Activated naive CD4-positive, alpha-beta T cell treated with anti-CD3 and anti-CD28 coated beads, Interleukin-2, amount 10 ng/mL, durations not matched to agents 7 days and 5 days (primary cell): Measurements from ENCODE around the gene CARD8.
"Not testable (repeated sequence)": the region's sequence is repeated elsewhere in the genome, so short reads cannot be mapped to it uniquely, and the experiment has no call there.

ENCODE experiments used
- CTCF ChIA-PET: fragments of 350-600 bp; sonication (Branson Sonifier 250); formaldehyde crosslinking; loops from one replicate; lab custom pipeline; 2021; ENCODE audit warnings: antibody characterized with exemption; lab: Charles Lee
- DNase-seq: peaks from one replicate; pipeline ENCODE4 v3.0.0-alpha.2; 2020
- H3K27ac Mint-ChIP-seq: one replicate; pipeline ENCODE4 v1.8.0; 2021; ENCODE audit warnings: mild to moderate bottlenecking, moderate library complexity, mixed read lengths
- H3K27me3 Mint-ChIP-seq: one replicate; pipeline ENCODE4 v1.8.0; 2021; ENCODE audit warnings: mild to moderate bottlenecking, mixed read lengths
- H3K36me3 Mint-ChIP-seq: one replicate; pipeline ENCODE4 v1.8.0; 2021; ENCODE audit warnings: mixed read lengths
- H3K4me1 Mint-ChIP-seq: one replicate; pipeline ENCODE4 v1.8.0; 2021; ENCODE audit warnings: mixed read lengths
- H3K4me3 Mint-ChIP-seq: one replicate; pipeline ENCODE4 v1.8.0; 2021; ENCODE audit warnings: mild to moderate bottlenecking, moderate library complexity, mixed read lengths
- H3K9me3 Mint-ChIP-seq: one replicate; pipeline ENCODE4 v1.8.0; 2021; ENCODE audit warnings: mixed read lengths

The CARD8 gene, protein sequence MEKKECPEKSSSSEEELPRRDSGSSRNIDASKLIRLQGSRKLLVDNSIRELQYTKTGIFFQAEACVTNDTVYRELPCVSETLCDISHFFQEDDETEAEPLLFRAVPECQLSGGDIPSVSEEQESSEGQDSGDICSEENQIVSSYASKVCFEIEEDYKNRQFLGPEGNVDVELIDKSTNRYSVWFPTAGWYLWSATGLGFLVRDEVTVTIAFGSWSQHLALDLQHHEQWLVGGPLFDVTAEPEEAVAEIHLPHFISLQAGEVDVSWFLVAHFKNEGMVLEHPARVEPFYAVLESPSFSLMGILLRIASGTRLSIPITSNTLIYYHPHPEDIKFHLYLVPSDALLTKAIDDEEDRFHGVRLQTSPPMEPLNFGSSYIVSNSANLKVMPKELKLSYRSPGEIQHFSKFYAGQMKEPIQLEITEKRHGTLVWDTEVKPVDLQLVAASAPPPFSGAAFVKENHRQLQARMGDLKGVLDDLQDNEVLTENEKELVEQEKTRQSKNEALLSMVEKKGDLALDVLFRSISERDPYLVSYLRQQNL

DNA sequence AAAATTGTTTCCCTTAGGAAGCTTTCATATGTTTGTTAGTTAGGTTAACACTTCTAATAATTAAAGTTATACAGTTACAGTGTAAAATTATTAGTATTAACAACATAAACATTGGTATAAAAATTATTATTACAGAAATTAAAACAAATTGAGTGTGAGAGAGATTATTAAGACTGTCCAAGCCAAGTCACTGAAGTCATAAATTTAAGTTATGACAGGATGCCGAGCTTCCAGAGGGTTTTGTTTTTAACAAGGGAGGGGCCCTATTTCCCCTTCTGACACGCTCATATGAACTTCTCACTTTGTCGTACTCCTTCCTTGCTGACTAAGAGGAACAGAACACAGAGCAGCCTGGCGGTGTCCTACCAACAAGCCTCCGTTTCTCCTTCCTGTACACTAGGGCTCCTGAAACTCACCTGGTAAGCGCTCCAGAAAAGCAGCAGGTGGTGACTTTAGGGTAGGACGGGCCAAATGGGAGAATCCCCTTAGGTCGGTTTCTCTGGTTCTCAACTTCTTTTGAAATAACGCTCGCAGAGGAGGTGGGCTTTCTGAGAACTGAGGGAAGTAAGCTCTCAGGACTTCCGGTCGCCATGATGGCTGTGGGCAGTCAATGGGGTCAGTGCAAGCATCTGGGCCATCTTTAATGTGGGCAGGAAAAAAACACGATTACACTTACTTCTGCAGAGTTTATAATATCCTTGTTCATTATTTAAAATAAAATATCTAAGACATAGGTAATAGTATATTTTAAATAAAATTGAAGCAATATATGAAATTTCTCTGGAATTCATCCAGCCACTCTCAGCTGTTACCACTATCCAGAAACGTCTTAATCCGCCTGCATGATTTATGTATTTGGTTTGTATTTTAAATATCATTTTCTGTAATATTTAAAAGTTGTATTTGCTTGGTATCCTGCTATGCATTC is at the start of gene CARD8:
CARD8 (minus strand) TSS at position 537 of the 928 bp plus-strand sequence. CDS start 14,892 bp downstream, outside the sequence.
- Mint-ChIP-seq H3K4me1 (peaks cover 79% of the 10 kb centered on the region), H3K4me3 (peak within 1 kb of the TSS; percentile 93), H3K27me3 (no peaks in the 10 kb centered on the region), H3K27ac (peak within 1 kb of the TSS; percentile 99), H3K9me3 (no peaks in the 10 kb centered on the region), H3K36me3 (peaks cover 39% of the 10 kb centered on the region)
- DNase-seq: peak; percentile 89
- CTCF ChIA-PET: interaction anchor here (0.7 kb wide), 1 partner anchor 65 kb away, joined by 3 read pairs; no protein-coding TSS in a partner anchor

- Mint-ChIP-seq H3K4me1 (no peaks in the 10 kb centered on the region), H3K27ac (no peak overlapping the region), H3K36me3 (no peaks in the 10 kb centered on the region), H3K4me3 (no peak overlapping the region), H3K27me3 (peaks cover 11% of the 10 kb centered on the region), H3K9me3 (no peaks in the 10 kb centered on the region)
- CTCF ChIA-PET: no interaction called here
- DNase-seq: no peak
Observed at GRCh38 chr19:48303866-48304265, 48.2 kb upstream of the CARD8 start.

GRCh38 chr19:48303367-48303766 is 47.7 kb upstream of the CARD8 start:
- no peak overlapping the region for H3K4me3 Mint-ChIP-seq
- CTCF ChIA-PET: no interaction called here
- no peaks in the 10 kb centered on the region for H3K9me3 Mint-ChIP-seq
- H3K36me3 Mint-ChIP-seq: no peaks in the 10 kb centered on the region
- H3K27me3 Mint-ChIP-seq: peaks cover 11% of the 10 kb centered on the region
- no peaks in the 10 kb centered on the region for H3K4me1 Mint-ChIP-seq
- DNase-seq: no peak
- H3K27ac Mint-ChIP-seq: no peak overlapping the region

DNA sequence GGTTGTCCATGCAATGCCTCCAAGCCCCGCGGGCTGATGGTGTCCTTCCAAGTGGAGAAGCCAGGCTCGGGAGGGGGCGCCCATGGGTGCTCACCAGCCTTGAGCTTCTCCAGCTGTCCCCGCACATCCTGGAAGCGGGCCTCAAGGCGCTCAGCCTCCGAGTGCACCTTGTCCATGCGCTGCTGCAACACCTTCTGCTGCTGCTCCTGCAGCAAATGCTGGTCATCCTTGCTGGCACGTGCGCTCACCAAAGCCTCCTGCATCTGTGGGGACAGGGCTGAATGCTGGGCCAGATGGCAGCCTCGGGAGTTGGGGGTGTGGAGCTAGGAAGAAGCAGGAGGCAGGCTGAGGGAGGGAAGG is 46.9 kb upstream of the CARD8 start:
- CTCF ChIA-PET: no interaction called here
- Mint-ChIP-seq H3K27ac (no peak overlapping the region), H3K36me3 (no peaks in the 10 kb centered on the region)

DNA sequence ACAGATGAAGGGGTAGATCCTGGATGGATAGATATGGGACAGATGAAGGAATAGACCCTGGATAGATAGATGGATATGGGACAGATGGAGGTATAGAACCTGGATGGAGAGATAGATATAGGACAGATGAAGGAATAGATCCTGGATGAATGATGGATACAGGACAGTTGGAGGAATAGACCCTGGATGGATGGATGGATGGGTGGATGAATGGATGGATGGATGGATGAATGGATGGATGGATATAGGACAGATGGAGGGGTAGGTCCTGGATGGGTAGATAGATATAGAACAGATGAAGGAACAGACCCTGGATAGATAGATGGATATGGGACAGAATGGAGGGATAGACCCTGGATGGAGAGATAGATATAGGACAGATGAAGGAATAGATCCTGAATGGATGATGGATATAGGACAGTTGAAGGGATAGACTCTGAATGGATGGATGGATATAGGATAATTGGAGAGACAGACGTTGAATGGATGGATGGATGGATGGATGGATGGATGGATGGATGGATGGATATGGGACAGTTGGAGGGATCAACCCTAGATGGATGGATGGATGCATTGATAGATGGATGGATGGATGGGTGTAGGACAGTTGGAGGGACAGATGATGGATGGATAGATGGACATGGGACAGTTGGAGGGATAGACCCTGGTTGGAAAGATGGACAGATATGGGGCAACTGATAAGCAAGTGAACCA is 46.3 kb upstream of the CARD8 start:
- H3K4me3 Mint-ChIP-seq: no peak overlapping the region
- peaks cover 16% of the 10 kb centered on the region for H3K27me3 Mint-ChIP-seq
- H3K4me1 Mint-ChIP-seq: no peaks in the 10 kb centered on the region
- no peak for DNase-seq
- no peak overlapping the region for H3K27ac Mint-ChIP-seq
- no peaks in the 10 kb centered on the region for H3K9me3 Mint-ChIP-seq
- CTCF ChIA-PET: no interaction called here
- H3K36me3 Mint-ChIP-seq: no peaks in the 10 kb centered on the region

More for the DNA sequence above, 46.9 kb upstream of the CARD8 start:
- H3K27me3 Mint-ChIP-seq: peaks cover 17% of the 10 kb centered on the region
- H3K4me3 Mint-ChIP-seq: no peak overlapping the region
- H3K4me1 Mint-ChIP-seq: no peaks in the 10 kb centered on the region
- DNase-seq: no peak
- H3K9me3 Mint-ChIP-seq: no peaks in the 10 kb centered on the region

- CTCF ChIA-PET: interaction anchor here (1.2 to 1.3 kb wide), 2 partner anchors 13 to 30 kb away, joined by 3 to 4 read pairs; no protein-coding TSS in a partner anchor
- no peak for DNase-seq
- Mint-ChIP-seq H3K9me3 (no peaks in the 10 kb centered on the region), H3K4me3 (no peak overlapping the region), H3K27me3 (peaks cover 21% of the 10 kb centered on the region), H3K27ac (no peak overlapping the region), H3K36me3 (no peaks in the 10 kb centered on the region), H3K4me1 (no peaks in the 10 kb centered on the region)
Observed at GRCh38 chr19:48297975-48298374, 42.3 kb upstream of the CARD8 start.

DNA sequence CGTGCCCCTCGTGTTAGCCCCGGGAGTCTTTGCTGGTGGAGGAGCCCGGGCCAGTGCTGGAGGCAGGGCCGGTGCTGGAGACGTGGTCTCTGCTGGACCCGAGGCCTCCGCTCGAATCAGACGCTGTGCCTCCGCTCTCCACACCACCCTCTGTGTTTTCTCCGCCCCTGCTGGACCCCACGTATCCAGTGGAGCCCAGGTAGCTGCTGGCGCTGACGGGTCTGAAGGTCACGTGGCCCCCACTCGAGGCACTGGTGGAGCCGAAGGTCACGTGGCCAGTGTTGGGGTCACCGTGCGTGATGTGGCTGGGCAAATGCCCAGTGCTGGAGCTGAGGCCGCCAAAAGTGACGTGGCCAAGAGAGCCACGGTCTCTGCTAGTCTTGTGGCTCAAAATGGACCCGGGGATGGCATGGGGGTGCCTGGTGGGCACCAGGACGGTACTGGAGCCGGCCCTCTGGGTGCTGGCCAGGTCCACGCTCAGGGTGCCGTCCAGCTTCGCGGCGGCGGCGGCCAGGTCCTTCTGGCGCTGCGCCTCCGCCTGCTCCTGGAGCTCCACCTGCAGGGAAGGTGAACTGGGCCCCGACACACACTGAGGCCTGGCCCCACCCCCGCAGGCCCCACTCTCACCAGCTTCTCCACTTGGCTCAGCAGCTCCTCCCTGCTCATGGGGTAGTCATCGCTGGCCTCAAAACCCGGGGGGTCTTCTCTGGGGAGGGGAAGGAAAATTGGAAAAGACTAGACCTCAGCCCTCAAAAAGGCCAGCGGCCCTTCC is 41.4 kb upstream of the CARD8 start:
- CTCF ChIA-PET: interaction anchor here (1.2 kb wide), 1 partner anchor 12 kb away, joined by 4 read pairs; no protein-coding TSS in a partner anchor
- Mint-ChIP-seq H3K27ac (no peak overlapping the region), H3K9me3 (no peaks in the 10 kb centered on the region), H3K27me3 (peaks cover 21% of the 10 kb centered on the region), H3K4me3 (no peak overlapping the region), H3K36me3 (no peaks in the 10 kb centered on the region), H3K4me1 (no peaks in the 10 kb centered on the region)
- no peak for DNase-seq

DNA sequence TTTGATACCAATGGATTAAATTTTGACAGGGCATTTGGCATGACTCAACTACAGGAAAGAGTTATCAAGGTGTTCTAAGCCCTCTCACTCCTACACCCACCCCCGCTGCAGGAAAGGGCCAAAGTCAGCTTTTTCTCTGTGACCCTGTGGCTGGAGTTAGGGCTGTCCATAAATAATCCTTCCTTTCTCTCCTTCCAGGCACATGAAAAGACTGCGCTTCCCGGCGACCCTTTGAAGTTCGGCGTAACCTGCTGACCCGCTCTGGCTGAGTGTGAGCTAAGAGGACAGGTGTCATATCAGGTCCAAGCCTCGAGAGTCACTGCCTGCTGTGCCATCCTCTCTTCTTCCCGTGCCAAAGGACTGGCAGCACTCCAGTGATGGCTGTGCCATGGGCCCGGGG is 39.7 kb upstream of the CARD8 start:
- no peak overlapping the region for H3K27ac Mint-ChIP-seq
- CTCF ChIA-PET: no interaction called here
- no peak for DNase-seq
- no peak overlapping the region for H3K4me3 Mint-ChIP-seq
- H3K9me3 Mint-ChIP-seq: no peaks in the 10 kb centered on the region
- H3K27me3 Mint-ChIP-seq: peaks cover 31% of the 10 kb centered on the region
- no peaks in the 10 kb centered on the region for H3K36me3 Mint-ChIP-seq
- peaks cover 7% of the 10 kb centered on the region for H3K4me1 Mint-ChIP-seq

- H3K9me3 Mint-ChIP-seq: no peaks in the 10 kb centered on the region
- H3K4me1 Mint-ChIP-seq: peaks cover 7% of the 10 kb centered on the region
- no peaks in the 10 kb centered on the region for H3K36me3 Mint-ChIP-seq
- no peak overlapping the region for H3K27ac Mint-ChIP-seq
- CTCF ChIA-PET: interaction anchor here (1.6 to 6.0 kb wide), 2 partner anchors 25 to 28 kb away, joined by 7 to 43 read pairs; partner anchors contain the start of gene ZNF114
- peaks cover 30% of the 10 kb centered on the region for H3K27me3 Mint-ChIP-seq
- DNase-seq: no peak
- H3K4me3 Mint-ChIP-seq: no peak overlapping the region
Observed at GRCh38 chr19:48292798-48293197, 37.1 kb upstream of the CARD8 start.

GRCh38 chr19:48291489-48291815 is 35.7 kb upstream of the CARD8 start:
- Mint-ChIP-seq H3K4me3 (peak overlapping the region; percentile 68), H3K27me3 (peaks cover 26% of the 10 kb centered on the region)
- CTCF ChIA-PET: interaction anchor here (0.7 to 6.0 kb wide), 5 partner anchors 18 to 320 kb away, joined by 3 to 43 read pairs (median 4); partner anchors contain the start of gene ZNF114
- H3K9me3 Mint-ChIP-seq, DNase-seq, H3K36me3 Mint-ChIP-seq, H3K4me1 Mint-ChIP-seq, H3K27ac Mint-ChIP-seq: not testable (repeated sequence)

GRCh38 chr19:48290771-48291488 is 35.2 kb upstream of the CARD8 start:
- Mint-ChIP-seq H3K27me3 (peaks cover 25% of the 10 kb centered on the region), H3K36me3 (no peaks in the 10 kb centered on the region), H3K27ac (peak overlapping the region; percentile 37), H3K4me3 (peak overlapping the region; percentile 68), H3K4me1 (peaks cover 7% of the 10 kb centered on the region), H3K9me3 (peaks cover 10% of the 10 kb centered on the region)
- DNase-seq: peak; percentile 69
- CTCF ChIA-PET: interaction anchor here (0.6 to 6.0 kb wide), 7 partner anchors 18 to 329 kb away, joined by 3 to 43 read pairs (median 3); partner anchors contain the start of gene ZNF114

DNA sequence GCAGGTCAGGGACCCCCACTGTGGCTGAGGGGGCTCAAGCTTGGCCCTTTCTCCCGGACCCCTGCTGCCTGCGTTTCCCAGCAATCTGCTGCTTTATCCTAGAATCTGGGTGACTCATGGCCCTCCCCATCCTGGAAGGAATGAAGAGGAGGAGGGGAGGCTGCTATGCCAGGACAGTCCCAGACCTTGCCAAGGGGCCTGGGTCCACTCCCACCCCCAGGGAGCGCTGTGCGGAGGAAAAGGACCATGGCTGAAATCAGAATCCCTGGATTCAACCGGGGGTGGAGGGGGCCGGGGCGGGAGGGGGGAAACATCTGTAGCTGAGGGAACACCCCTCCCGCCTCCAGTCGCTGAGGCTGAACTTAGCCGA is 34.7 kb upstream of the CARD8 start:
- Mint-ChIP-seq H3K27me3 (peaks cover 25% of the 10 kb centered on the region), H3K27ac (no peak overlapping the region), H3K36me3 (no peaks in the 10 kb centered on the region), H3K4me1 (peaks cover 7% of the 10 kb centered on the region), H3K9me3 (peaks cover 13% of the 10 kb centered on the region), H3K4me3 (no peak overlapping the region)
- CTCF ChIA-PET: interaction anchor here (0.6 to 6.0 kb wide), 5 partner anchors 19 to 328 kb away, joined by 3 to 43 read pairs (median 3); partner anchors contain the start of gene ZNF114
- DNase-seq: no peak
